ENCODE data around the gene MORC4.

DNA sequence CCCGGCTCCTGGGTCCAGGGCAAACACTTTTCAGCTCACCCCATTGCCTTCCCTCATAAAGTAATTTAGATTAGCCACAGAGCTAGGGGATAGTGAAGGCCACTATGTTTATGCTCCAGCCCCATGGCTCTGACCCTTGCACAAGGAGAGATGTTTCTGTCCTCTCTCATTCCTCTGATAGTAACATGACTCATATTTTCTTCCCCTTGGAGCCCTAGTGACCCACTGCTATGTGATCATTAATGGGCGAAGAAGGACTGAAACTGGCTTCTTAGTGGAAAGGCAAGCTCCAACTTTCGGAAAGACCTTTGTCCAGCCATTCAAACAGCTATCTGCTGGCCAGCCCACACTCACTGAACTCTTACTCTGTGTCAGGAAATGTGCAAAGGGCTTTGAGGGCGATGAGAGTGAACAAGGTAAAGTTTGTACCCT is 67.5 kb downstream of the MORC4 start:
- TF ChIP-seq, protein P1, sequence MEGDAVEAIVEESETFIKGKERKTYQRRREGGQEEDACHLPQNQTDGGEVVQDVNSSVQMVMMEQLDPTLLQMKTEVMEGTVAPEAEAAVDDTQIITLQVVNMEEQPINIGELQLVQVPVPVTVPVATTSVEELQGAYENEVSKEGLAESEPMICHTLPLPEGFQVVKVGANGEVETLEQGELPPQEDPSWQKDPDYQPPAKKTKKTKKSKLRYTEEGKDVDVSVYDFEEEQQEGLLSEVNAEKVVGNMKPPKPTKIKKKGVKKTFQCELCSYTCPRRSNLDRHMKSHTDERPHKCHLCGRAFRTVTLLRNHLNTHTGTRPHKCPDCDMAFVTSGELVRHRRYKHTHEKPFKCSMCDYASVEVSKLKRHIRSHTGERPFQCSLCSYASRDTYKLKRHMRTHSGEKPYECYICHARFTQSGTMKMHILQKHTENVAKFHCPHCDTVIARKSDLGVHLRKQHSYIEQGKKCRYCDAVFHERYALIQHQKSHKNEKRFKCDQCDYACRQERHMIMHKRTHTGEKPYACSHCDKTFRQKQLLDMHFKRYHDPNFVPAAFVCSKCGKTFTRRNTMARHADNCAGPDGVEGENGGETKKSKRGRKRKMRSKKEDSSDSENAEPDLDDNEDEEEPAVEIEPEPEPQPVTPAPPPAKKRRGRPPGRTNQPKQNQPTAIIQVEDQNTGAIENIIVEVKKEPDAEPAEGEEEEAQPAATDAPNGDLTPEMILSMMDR (IDR thresholded peaks at IDR 0.05) = no peak
- no peak for TF ChIP-seq TEAD4 (IDR thresholded peaks at IDR 0.05; ENCODE audit: borderline replicate concordance, insufficient read depth)
- no peak for TF ChIP-seq GABPA (IDR thresholded peaks at IDR 0.05; ENCODE audit: low read depth)
- TF ChIP-seq, protein P2, sequence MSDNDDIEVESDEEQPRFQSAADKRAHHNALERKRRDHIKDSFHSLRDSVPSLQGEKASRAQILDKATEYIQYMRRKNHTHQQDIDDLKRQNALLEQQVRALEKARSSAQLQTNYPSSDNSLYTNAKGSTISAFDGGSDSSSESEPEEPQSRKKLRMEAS (IDR thresholded peaks at IDR 0.05; ENCODE audit: low read depth) = no peak
- no peak for TF ChIP-seq EZH2phosphoT487 (IDR thresholded peaks at IDR 0.05; ENCODE audit: borderline replicate concordance, low read depth)
- no peak for TF ChIP-seq SIN3A (IDR thresholded peaks at IDR 0.05; ENCODE audit: borderline replicate concordance, low read depth, low read length)
- TF ChIP-seq EP300 (IDR thresholded peaks at IDR 0.05; ENCODE audit: borderline replicate concordance in 1 of 2, low read depth in 1 of 2, low read length in 1 of 2) = no peak
- no peak for TF ChIP-seq POLR2AphosphoS5 (IDR thresholded peaks at IDR 0.05; ENCODE audit: low read depth, low read length)
- no peak for TF ChIP-seq ELF1 (IDR thresholded peaks at IDR 0.05)
- TF ChIP-seq RAD21 (IDR thresholded peaks at IDR 0.05; ENCODE audit: low read length) = no peak
- TF ChIP-seq, protein P3, sequence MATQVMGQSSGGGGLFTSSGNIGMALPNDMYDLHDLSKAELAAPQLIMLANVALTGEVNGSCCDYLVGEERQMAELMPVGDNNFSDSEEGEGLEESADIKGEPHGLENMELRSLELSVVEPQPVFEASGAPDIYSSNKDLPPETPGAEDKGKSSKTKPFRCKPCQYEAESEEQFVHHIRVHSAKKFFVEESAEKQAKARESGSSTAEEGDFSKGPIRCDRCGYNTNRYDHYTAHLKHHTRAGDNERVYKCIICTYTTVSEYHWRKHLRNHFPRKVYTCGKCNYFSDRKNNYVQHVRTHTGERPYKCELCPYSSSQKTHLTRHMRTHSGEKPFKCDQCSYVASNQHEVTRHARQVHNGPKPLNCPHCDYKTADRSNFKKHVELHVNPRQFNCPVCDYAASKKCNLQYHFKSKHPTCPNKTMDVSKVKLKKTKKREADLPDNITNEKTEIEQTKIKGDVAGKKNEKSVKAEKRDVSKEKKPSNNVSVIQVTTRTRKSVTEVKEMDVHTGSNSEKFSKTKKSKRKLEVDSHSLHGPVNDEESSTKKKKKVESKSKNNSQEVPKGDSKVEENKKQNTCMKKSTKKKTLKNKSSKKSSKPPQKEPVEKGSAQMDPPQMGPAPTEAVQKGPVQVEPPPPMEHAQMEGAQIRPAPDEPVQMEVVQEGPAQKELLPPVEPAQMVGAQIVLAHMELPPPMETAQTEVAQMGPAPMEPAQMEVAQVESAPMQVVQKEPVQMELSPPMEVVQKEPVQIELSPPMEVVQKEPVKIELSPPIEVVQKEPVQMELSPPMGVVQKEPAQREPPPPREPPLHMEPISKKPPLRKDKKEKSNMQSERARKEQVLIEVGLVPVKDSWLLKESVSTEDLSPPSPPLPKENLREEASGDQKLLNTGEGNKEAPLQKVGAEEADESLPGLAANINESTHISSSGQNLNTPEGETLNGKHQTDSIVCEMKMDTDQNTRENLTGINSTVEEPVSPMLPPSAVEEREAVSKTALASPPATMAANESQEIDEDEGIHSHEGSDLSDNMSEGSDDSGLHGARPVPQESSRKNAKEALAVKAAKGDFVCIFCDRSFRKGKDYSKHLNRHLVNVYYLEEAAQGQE (IDR thresholded peaks at IDR 0.05; ENCODE audit: low read depth, low read length) = no peak
- no peak for TF ChIP-seq FOXM1 (IDR thresholded peaks at IDR 0.05; ENCODE audit: low read depth)
